ENCODE data around the gene BACE1-AS. TPM values are rescaled to one million over a fixed set of nuclear protein-coding genes. Genes with fewer than 3 reads are reported as not detected.
"Not testable (repeated sequence)": the region's sequence is repeated elsewhere in the genome, so short reads cannot be mapped to it uniquely, and the experiment has no call there.

The BACE1-AS gene
- total RNA-seq, 2 experiments from 2014 or later = 3.9 to 5.4 TPM

GRCh38 chr11:117314840-117315239, 23.7 kb downstream of the BACE1-AS start:
- Mint-ChIP-seq H3K36me3 (no peaks in the 10 kb centered on the region), H3K27ac (no peak overlapping the region), H3K4me3 (peak overlapping the region; percentile 59), H3K27me3 (peaks cover 11% of the 10 kb centered on the region), H3K9me3 (no peaks in the 10 kb centered on the region), H3K4me1 (ENCODE audit: low read depth) (peaks cover 12% of the 10 kb centered on the region)
- ChIA-PET CTCF (no interaction called here), POLR2A (interaction anchor here (1.8 kb wide), 1 partner anchor 21 kb away, joined by 4 read pairs; no protein-coding TSS in a partner anchor)
- intact Hi-C loops (cut with micrococcal nuclease) = no loop called here
- no peak for DNase-seq

GRCh38 chr11:117315285-117316196, 24.4 kb downstream of the BACE1-AS start:
- Mint-ChIP-seq H3K36me3 (no peaks in the 10 kb centered on the region), H3K27me3 (peaks cover 11% of the 10 kb centered on the region), H3K27ac (no peak overlapping the region), H3K9me3 (no peaks in the 10 kb centered on the region), H3K4me3 (peak overlapping the region; percentile 72), H3K4me1 (ENCODE audit: low read depth) (peaks cover 12% of the 10 kb centered on the region)
- DNase-seq = peak; percentile 34
- POLR2A ChIA-PET = interaction anchor here (1.8 kb wide), 1 partner anchor 21 kb away, joined by 4 read pairs; no protein-coding TSS in a partner anchor
- CTCF ChIA-PET = no interaction called here
- intact Hi-C loops (cut with micrococcal nuclease) = no loop called here

GRCh38 chr11:117316197-117316961, 25.2 kb downstream of the BACE1-AS start, which contains the start of gene BACE1:
Gene BACE1, minus strand, starts transcription at chr11:117316256. Its CDS starts 461 bp downstream, at chr11:117315795.
- DNase-seq = peak; percentile 40
- H3K27ac Mint-ChIP-seq = no peak within 1 kb of the TSS
- H3K36me3 Mint-ChIP-seq = no peaks in the 10 kb centered on the region
- CTCF ChIA-PET = no interaction called here
- peaks cover 11% of the 10 kb centered on the region for H3K27me3 Mint-ChIP-seq
- no peaks in the 10 kb centered on the region for H3K9me3 Mint-ChIP-seq
- POLR2A ChIA-PET = interaction anchor here (1.8 kb wide), 1 partner anchor 20 kb away, joined by 4 read pairs; no protein-coding TSS in a partner anchor
- H3K4me1 Mint-ChIP-seq (ENCODE audit: low read depth) = peaks cover 12% of the 10 kb centered on the region
- peak within 1 kb of the TSS; percentile 72 for H3K4me3 Mint-ChIP-seq
- intact Hi-C loops (cut with micrococcal nuclease) = no loop called here

GRCh38 chr11:117318738-117319137, 27.6 kb downstream of the BACE1-AS start:
- Mint-ChIP-seq H3K36me3 (no peaks in the 10 kb centered on the region), H3K9me3 (no peaks in the 10 kb centered on the region), H3K27me3 (peaks cover 11% of the 10 kb centered on the region), H3K4me1 (ENCODE audit: low read depth) (peaks cover 12% of the 10 kb centered on the region), H3K27ac (no peak overlapping the region), H3K4me3 (no peak overlapping the region)
- ChIA-PET POLR2A (interaction anchor here (0.7 kb wide), 1 partner anchor 31 kb away, joined by 3 read pairs; no protein-coding TSS in a partner anchor), CTCF (interaction anchor here (0.9 kb wide), 1 partner anchor 92 kb away, joined by 3 read pairs; no protein-coding TSS in a partner anchor)
- intact Hi-C loops (cut with micrococcal nuclease) = no loop called here
- no peak for DNase-seq

GRCh38 chr11:117319214-117319840, 28.2 kb downstream of the BACE1-AS start:
- no peaks in the 10 kb centered on the region for H3K36me3 Mint-ChIP-seq
- ChIA-PET CTCF (interaction anchor here (0.7 to 0.9 kb wide), 4 partner anchors 13 to 852 kb away, joined by 3 to 4 read pairs (median 4); no protein-coding TSS in a partner anchor), POLR2A (no interaction called here)
- intact Hi-C loops (cut with micrococcal nuclease) = no loop called here
- H3K27me3 Mint-ChIP-seq = peaks cover 11% of the 10 kb centered on the region
- no peaks in the 10 kb centered on the region for H3K9me3 Mint-ChIP-seq
- H3K27ac Mint-ChIP-seq = no peak overlapping the region
- H3K4me3 Mint-ChIP-seq = no peak overlapping the region
- no peak for DNase-seq
- H3K4me1 Mint-ChIP-seq (ENCODE audit: low read depth) = peaks cover 12% of the 10 kb centered on the region

GRCh38 chr11:117327255-117327566, 36.1 kb downstream of the BACE1-AS start:
- H3K9me3 Mint-ChIP-seq; H3K4me1 Mint-ChIP-seq (ENCODE audit: low read depth); H3K27me3 Mint-ChIP-seq; H3K27ac Mint-ChIP-seq; H3K36me3 Mint-ChIP-seq; DNase-seq: not testable (repeated sequence)
- peak overlapping the region; percentile 53 for H3K4me3 Mint-ChIP-seq
- intact Hi-C loops (cut with micrococcal nuclease) = loop anchor here (1.0 kb wide), 1 partner anchor 95 kb away; the partner anchor contains the start of genes PCSK7 and RNF214
- ChIA-PET POLR2A (interaction anchor here (0.5 to 2.1 kb wide), 3 partner anchors 97 to 183 kb away, joined by 3 to 17 read pairs (median 3); partner anchors contain the start of genes PAFAH1B2 and PCSK7), CTCF (interaction anchor here (0.6 to 2.3 kb wide), 6 partner anchors 29 to 657 kb away, joined by 3 to 14 read pairs (median 4); partner anchors contain the start of genes PCSK7 and RNF214)

- H3K4me1 Mint-ChIP-seq (ENCODE audit: low read depth) = peaks cover 5% of the 10 kb centered on the region
- H3K36me3 Mint-ChIP-seq = peaks cover 3% of the 10 kb centered on the region
- peak; percentile 97 for DNase-seq
- no peaks in the 10 kb centered on the region for H3K9me3 Mint-ChIP-seq
- no peak within 1 kb of the TSS for H3K27ac Mint-ChIP-seq
- peak within 1 kb of the TSS; percentile 53 for H3K4me3 Mint-ChIP-seq
- intact Hi-C loops (cut with micrococcal nuclease) = loop anchor here (1.0 kb wide), 1 partner anchor 95 kb away; the partner anchor contains the start of genes PCSK7 and RNF214
- ChIA-PET POLR2A (interaction anchor here (0.5 to 2.1 kb wide), 4 partner anchors 83 to 184 kb away, joined by 3 to 17 read pairs (median 3); partner anchors contain the start of genes PAFAH1B2 and PCSK7), CTCF (interaction anchor here (0.6 to 2.3 kb wide), 6 partner anchors 29 to 657 kb away, joined by 3 to 14 read pairs (median 4); partner anchors contain the start of genes PCSK7 and RNF214)
- H3K27me3 Mint-ChIP-seq = no peaks in the 10 kb centered on the region
Measured at GRCh38 chr11:117327567-117328374, 36.6 kb downstream of the BACE1-AS start, which contains the start of gene CEP164. Gene CEP164, plus strand, starts transcription at chr11:117327854. Its CDS starts 10,733 bp downstream, at chr11:117338587.

GRCh38 chr11:117328375-117329010, 37.3 kb downstream of the BACE1-AS start:
- H3K4me1 Mint-ChIP-seq (ENCODE audit: low read depth) = peaks cover 5% of the 10 kb centered on the region
- no peak overlapping the region for H3K27ac Mint-ChIP-seq
- H3K4me3 Mint-ChIP-seq = no peak overlapping the region
- no peaks in the 10 kb centered on the region for H3K27me3 Mint-ChIP-seq
- peaks cover 3% of the 10 kb centered on the region for H3K36me3 Mint-ChIP-seq
- DNase-seq = no peak
- POLR2A ChIA-PET = interaction anchor here (1.1 to 2.1 kb wide), 3 partner anchors 83 to 184 kb away, joined by 3 to 17 read pairs (median 3); partner anchors contain the start of genes PAFAH1B2 and PCSK7
- CTCF ChIA-PET = interaction anchor here (1.3 to 2.3 kb wide), 4 partner anchors 30 to 101 kb away, joined by 3 to 14 read pairs (median 6); partner anchors contain the start of genes PCSK7 and RNF214
- intact Hi-C loops (cut with micrococcal nuclease) = no loop called here
- no peaks in the 10 kb centered on the region for H3K9me3 Mint-ChIP-seq

- Mint-ChIP-seq H3K9me3 (no peaks in the 10 kb centered on the region), H3K36me3 (peaks cover 3% of the 10 kb centered on the region), H3K4me1 (ENCODE audit: low read depth) (peaks cover 5% of the 10 kb centered on the region), H3K27ac (no peak overlapping the region), H3K27me3 (no peaks in the 10 kb centered on the region), H3K4me3 (no peak overlapping the region)
- DNase-seq = no peak
- intact Hi-C loops (cut with micrococcal nuclease) = no loop called here
- ChIA-PET CTCF (no interaction called here), POLR2A (no interaction called here)
Measured at GRCh38 chr11:117332843-117333242, 41.7 kb downstream of the BACE1-AS start.

GRCh38 chr11:117333917-117334316, 42.8 kb downstream of the BACE1-AS start:
- Mint-ChIP-seq H3K4me1 (ENCODE audit: low read depth) (peaks cover 5% of the 10 kb centered on the region), H3K9me3 (no peaks in the 10 kb centered on the region), H3K27me3 (no peaks in the 10 kb centered on the region), H3K4me3 (no peak overlapping the region), H3K27ac (no peak overlapping the region), H3K36me3 (peaks cover 6% of the 10 kb centered on the region)
- DNase-seq = no peak
- ChIA-PET POLR2A (no interaction called here), CTCF (no interaction called here)
- intact Hi-C loops (cut with micrococcal nuclease) = no loop called here

All from activated CD4-positive, alpha-beta memory T cell treated with anti-CD3 and anti-CD28 coated beads for 36 hours (primary cell).